T-helper 2 cell treated with Interferon-gamma antibody and Interleukin-4, amounts not matched to agents 100 ng/mL and 5 ng/mL, for 36 hours (primary cell): ENCODE data around the gene AOPEP. TPM values are rescaled to one million over a fixed set of nuclear protein-coding genes. Genes with fewer than 3 reads are reported as not detected.
"Not testable (repeated sequence)": the region's sequence is repeated elsewhere in the genome, so short reads cannot be mapped to it uniquely, and the experiment has no call there.

Experiments used
- intact Hi-C: fragments of 100-400 bp; cut with micrococcal nuclease; formaldehyde crosslinking; loops from one replicate; pipeline ENCODE4 v1.15.1; 2023
- total RNA-seq: library from RNA; stranded (reverse); gene quantifications from 2 replicates; pipeline ENCODE4 v1.2.3, GENCODE V29; 2022

AOPEP gene
- total RNA-seq, 1 donor from 2014 or later = 14.1 TPM

DNA sequence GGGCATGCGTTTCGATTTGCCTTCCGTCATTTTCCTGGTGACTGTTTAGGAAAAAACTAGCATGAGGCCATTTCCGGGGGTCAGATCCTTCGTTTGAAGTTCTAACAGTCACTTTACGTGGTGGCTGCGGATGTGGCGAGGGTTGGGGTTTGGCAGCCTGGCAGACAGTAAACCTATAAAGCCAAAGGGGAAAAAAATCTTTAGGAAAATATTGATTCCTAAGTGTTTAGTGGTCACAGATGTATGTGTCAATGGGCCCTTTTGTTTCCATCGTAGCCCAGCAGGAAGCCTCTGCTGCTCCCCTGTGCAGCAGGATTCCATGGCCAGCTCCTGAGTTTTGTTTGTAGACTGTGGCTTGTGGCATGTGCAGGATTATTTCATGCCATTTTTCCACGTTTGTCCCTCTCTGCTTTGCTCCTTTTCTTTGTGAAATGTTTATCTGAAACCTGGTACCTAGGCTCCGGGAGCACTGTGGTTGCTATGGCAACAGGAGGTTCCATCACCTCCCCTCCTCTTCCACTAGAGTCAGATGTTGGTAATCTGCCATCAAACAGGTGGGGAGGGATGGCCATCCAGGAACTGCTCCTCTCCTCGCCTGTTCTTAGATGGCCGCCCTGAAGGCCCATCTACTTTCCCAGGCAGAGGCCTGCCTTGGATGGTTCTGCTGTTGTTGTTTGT, 202.3 kb downstream of the AOPEP start:
- intact Hi-C loops = no loop called here

DNA sequence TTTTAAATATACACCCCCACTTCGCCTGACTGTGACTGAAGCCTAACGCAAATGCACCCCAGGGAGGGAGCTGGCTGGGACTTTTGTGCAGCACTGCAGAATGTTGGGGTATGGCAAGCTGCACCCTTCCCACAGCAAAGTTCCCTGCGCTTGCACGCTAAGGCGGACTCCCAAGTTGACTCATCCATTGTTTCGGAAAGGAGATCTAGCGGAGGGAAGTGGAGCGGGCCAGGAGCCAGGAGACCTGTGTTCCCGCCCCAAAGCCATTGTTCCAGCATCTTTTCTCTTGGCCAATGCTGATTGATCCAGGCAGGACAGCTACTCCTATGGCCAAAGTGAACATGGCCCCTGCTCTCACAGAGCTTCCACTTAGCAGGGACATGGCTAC, 202.9 kb downstream of the AOPEP start:
- intact Hi-C loops = no loop called here

DNA sequence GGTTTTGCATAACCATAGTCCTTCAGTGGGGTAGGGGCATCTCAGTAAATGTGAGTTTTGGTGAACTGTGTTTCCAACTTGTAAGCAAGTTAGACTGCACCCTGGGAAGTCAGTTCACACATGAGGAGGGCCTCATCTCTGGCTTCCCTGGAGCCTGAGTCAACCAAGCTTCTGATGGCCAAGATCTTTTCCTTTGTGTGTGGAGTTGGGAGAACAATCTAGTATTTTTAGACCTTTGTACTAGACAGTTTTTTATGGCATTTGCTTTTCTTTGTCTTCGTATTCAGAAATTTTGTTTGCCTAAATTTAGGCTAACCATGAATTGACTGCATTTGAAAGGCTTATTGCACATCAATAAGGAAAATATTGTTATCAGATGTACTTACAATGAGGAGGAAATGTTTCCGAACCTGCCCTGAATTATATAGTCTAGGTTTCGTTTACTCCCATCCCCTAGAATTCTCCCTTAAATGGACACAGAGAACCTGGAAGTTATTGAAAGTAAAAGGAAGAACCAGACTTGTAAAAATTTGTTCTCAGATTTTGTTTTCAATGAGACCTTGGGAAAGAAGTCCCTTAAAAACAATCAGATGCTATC, 204.6 kb downstream of the AOPEP start:
- intact Hi-C loops = no loop called here

DNA sequence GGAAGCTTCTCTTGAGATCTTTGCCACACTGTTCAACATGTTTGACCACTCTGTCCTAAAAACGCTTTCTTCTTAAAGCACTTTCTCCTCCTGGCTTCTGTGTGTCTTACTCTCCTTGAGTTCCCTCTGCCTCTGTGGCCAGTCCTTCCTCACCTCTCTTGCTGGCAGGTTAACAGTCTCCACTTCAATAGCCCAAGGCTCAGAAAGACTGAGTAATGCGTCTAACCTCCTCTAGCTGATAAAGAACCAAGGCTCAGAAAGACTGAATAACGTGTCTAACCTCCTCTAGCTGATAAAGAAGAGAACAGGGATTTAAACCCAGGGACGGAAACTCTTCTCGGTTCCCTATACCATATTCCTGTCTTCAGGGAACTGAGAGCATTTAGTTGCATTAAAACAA, 205.2 kb downstream of the AOPEP start:
- intact Hi-C loops = no loop called here

DNA sequence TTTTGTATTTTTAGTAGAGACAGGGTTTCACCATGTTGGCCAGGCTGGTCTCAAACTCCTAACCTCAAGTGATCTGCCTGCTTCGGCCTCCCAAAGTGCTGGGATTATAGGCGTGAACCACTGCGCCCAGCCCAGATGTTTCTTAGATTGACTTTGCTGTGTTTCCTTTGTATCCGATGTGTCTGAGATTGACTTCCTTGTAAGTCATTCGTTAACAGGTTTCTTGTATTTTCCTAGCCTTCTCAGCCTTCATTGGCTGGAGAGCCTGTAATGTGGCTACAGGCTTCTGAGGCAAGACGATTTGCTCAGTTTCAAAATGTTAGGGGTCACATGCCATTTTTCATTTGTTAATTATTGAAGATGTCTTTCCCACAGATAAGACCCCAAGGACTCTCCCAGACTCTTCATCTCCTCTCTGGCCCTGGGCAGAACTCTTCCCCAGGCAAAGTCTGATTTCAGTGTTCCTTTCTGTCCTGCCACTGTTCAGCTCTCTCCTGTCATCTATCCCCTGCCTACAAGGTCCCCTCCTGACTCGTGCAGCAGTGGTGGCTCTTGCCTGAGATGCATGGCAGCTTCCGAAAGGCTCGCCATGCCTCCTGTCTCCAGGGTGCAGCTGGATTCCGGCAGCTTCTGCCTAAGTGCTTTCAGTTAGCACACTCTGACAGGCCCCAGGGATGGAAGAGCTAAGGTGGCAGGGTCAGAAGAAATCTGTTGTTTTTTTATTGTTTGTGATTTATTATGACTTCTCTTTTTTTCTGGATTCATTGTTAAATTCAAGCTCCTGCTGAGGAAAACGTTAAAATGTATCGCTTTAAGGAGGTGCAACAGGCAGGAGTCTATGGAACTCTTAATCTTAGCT, 206.4 kb downstream of the AOPEP start:
- intact Hi-C loops = no loop called here

DNA sequence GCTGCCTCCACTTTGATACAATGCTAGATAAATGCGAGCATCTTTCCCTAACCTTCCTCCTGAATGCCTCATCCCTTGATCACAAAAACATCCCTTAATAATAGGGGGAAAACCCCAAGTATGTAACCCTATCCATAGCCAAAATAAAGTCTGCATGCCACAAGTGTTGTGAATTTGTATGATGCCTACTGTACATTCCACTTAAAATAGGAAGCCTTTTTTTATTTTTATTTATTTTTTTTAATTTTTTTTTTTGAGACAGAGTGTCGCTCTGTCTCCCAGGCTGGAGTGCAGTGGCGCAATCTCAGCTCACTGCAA, 207.0 kb downstream of the AOPEP start:
- intact Hi-C loops = no loop called here

DNA sequence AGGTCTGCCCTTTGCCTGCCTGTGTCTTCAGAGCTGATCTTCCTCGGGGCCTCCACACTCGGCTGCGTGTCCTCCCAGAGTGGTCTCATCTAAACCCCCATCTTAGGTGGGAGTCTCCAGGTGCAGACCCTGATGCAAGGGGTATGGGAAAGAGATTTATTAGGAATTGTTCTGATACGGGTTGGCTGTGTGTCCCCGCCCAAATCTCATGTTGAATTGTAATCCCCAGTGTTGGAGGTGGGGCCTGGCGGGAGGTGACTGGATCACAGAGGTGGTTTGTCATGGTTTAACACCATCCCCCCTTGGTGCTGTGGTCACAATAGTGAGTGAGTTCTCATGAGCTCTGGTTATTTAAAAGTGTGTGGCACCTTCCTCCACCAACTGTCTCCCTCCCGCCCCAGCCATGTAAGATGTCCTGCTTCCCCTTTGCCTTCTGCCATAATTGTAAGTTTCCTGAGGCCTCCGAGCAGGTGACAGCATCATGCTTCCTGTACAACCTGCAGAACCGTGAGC, 208.4 kb downstream of the AOPEP start:
- intact Hi-C loops = no loop called here

DNA sequence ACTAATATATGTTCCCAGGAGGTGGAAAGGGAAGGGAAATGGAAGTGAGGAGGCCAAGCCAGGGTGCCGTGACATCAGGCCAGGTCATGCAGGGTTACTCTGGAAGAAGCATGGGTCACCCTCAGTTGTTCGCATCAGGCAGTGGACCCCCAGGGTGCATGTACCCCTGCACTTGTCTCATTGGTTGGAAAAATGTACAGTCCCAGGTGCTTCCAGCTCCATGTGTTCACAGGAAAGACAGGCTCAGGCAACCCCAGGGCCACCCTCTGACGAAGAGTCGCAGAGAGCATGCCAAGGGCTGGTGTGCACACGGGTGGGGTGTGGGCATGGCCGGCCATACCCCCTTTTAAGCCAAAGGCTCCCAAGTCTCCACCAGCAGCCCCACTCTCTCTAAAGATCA, 208.9 kb downstream of the AOPEP start:
- intact Hi-C loops = no loop called here

DNA sequence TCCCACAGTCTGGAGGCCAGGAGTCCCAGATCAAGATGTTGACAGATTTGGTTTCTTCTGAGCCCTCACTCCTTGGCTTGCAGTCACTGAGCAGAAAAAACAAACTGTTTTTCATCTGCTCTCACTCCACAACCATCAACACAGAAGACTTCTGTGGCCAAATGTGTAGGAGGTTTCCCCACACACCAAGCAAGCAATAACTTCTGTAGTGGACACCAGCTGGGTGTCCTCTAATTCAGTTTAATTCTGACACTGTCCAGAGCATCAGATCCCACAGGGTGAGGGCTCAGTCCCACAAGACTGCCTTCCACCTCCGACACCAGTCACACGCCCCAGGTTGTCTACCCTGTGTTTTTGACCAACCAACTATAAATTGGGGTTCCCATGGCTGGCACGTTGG, 209.9 kb downstream of the AOPEP start:
- intact Hi-C loops = no loop called here

DNA sequence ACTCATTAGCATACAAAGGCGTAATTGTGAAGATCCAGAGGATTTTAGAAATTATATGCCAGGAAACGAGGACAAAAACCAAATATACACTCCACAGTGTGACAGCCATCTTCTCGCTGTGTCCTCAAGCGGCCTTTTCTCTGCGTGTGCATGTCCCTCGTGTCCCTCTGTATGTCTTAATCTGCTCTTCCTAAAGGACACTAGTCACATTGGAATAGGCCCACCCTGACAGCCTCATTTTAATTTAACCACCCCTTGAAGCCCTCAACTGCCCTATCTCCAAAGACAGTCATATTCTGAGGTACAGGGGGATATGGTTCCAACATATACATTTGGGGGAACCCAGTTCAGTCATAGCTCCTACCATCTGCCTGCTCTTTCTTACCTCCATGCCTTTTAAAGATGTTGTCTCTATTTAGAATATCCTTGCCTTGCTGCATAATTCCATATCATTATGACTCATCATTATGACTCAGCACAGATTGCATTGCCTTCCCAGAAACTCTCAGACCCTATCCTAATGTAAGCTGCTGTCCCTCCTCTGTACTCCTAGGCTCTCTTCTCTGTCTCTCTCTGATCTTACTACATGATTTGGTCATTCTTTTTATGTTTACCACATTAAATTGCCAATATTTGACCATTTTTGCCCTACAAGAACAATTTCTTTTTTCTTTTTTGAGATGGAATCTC, 210.9 kb downstream of the AOPEP start:
- intact Hi-C loops = no loop called here

DNA sequence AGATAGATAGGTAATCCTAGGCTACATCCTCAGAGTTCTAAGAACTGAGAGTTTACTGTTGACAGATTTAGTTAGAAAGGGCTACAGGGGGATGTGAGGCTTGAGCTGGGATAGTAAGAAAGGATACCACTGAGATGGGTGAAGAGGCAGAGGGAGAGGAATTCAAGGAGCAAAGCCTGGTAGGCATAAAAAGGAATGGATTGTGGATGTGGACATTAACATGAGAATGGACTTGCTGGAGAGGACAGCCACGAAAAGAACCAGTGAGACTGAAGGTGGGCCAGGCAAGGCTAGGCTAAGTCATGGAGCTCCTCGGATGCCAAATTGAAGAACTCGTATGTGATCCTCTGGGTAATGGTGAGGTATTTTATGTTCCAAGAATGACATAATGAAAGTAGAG, 211.9 kb downstream of the AOPEP start:
- intact Hi-C loops = no loop called here

DNA sequence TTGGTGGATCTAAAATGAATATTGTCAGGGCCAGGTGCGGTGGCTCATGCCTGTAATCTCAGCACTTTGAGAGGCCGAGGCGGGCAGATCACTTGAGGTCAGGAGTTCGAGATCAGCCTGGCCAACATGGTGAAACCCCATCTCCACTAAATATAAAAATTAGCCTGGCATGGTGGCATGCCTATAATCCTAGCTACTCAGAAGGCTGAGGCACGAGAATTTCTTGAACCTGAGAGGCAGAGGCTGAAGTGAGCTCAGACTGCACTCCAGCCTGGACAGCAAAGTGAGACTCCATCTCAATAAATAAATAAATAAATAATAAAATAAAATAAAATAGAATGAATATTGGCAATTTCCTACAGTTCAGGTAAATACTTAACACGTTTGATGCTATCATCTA, 213.8 kb downstream of the AOPEP start:
- intact Hi-C loops = not testable (repeated sequence)

DNA sequence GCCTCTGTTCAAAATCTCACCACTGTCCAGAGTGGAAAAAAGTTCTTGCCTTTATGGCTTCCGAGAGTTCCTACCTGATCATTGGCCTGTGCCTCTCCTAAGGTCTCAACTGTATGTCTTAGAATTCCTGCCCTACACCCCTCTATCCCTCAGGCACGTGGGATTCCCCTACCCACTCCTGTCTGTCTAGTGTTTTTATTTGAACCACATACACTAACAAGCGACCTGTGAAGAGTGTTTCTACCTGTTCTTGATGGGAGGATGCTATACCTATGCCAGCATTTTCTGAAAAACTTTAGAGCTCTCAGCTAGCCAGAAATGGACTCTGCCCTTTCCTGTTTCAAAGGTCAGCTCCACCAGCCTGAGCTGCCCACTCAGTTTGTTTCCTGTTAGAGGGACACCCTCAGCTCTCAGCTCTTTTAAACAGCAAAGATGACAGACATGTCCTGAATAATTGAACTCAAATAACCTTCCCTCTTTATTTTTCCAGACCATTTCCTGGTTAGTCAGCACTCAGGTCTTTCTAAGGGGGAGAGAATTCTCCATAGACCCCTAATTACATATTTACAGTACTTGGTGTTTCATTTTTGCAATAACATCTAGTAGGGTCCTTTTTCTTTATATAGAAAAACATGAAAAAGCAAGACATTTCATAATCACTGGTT, 214.8 kb downstream of the AOPEP start:
- intact Hi-C loops = no loop called here

DNA sequence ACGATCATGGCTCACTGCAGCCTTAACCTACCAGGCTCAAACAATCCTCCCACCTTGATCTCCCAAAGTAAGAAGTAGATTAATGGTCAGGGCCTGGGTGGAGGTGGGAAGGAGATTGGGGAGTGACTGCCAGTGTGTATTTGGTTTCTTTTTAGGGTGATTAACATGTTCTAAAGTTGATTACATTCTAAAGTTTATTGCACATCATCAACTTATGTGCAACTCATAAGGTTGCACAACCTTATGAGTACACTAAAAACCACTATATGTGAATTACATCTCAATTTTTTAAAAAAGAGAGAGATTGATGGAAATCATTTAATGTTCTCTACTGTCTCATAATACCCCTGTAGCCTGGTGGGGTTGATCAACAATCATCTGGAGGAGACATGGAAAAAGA, 218.1 kb downstream of the AOPEP start:
- intact Hi-C loops = no loop called here

DNA sequence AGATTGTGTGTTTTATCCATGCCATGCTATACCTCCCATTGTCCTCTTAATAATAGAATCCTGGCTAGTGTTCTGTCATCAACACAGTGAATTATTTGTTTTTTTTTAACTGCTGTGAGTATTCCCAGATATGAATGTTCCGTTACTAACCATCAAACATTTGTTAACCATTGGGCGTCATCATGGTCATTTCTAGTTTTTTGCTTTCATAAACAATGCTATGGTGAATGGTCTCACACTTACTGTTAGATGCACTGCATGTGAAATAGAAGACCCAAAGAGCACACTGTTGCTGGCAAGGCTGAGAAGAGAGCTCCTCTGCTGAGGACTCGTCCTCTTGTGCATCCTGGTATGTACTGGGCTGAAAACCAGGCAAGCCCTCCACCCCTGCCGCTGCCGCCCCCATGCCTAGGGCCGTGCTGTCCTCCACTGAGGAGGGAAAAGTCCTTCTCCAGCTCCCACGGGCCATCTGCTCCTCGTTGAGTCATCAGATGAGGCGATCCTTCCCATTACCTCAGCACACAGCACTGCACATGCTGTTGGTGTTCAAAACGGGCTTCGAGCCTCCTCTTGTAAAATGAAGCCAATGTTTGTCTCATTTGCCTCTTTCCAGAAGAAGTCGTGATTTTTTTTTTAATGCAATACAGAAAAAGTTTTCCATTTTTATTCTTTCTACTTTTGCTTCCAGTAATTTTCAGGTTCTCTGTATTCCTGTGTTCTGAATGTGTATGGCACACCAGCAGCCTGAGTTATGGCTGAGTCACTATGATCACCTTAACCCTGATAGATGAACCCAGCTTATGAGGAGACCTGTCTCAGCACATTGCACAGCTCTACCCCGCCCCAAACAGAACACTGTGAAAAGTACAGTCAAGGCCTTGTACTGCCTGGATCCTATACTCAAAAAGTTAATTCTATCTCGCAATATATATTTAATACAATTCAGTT, 219.0 kb downstream of the AOPEP start:
- intact Hi-C loops = no loop called here

DNA sequence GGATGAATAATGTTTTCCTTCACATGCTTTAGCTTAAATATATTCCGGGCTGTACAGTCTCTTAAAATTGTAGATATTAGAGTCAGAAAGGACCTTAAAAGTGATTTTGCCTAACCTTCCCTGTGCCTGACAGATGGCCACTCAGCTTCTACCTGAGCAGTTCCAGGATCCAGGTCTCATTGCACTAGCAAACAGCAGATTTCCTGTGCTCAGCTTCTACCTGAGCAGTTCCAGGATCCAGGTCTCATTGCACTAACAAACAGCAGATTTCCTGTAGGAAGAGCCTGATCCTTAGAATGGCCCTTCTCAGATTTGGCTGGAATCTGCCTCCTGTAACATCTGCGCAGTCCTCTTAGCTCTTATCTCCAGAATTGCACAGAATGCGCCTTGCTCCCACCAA, 219.8 kb downstream of the AOPEP start:
- intact Hi-C loops = no loop called here

DNA sequence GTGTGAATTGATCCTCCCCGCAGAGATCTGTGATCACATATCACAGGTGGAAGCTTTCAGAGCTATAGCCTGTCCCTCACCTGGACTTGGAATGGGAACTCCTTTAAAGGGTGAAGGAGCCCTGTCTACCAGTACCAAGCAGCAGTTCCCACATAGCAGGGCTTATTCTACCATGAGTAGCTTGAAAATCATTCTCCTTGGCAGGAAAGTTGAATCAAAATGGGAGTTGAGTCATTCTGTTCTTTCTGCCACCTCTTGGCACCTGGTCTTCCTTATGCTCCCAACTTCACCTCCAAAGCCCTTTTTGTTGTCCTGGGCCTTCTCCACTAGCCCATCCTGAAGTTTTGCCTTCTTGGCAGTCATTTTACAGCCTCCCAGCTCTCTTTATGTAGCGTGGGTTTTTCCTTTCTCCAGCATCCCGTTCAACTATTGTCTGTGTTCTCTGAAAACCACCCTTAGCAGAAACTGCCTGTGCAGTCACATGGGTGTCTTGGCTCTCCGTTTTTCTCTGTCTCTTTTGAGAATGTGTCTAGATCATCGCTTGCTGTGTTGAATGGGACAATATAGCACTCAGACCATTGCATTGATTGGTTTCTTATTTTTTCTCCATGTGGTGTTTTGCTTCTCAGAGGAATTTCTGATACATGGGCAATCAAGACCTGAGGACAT, 222.2 kb downstream of the AOPEP start:
- intact Hi-C loops = no loop called here

DNA sequence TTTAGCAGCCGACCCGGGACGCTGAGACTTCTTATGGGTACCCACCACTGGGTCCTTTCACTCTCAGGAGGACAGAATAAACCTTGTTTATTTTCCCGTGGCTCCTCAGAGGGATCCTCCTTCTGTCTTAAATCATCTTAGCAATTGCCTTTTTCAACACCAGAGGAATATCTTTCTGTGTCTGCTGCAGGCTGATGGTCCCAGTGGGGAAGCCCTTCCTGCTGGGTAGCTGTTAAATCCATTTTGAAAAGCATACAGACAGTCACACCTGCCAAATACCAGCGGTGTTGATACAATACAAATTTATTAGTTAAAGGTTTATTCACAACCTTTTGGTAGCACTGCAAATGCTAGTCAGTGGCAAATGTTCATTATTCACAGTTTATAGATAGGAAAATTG, 222.9 kb downstream of the AOPEP start:
- intact Hi-C loops = no loop called here

DNA sequence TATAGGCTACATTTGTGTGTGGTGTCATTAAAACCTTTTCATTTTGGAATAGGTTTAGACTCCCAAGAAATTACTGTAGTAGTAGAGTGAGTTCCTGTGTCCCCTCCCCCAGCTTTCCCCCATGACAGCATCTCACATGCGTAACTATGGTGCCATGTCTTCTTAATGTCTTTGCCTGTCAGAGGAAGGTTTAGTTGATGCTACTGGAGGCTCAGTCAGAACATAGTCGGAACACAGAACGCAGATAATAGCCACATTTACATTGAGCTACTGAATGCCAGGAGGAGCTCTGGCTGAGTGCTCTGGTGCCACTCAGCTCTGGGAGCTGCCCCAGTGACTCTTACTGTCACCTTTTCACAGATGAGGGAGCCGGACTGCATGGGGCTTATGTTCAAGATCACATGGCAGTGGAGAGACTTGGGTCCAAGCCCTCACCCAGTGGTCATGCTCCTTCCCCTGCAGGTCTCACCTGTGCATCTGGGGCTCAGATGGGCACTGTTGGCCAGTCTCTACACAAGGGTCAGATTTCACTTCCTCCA, 223.6 kb downstream of the AOPEP start:
- intact Hi-C loops = loop anchor here (5.0 to 10.0 kb wide), 2 partner anchors 88 to 165 kb away; no protein-coding TSS in a partner anchor
